Peyer's patch (tissue), 4 donors: Measurements from ENCODE around the gene ZNF286A.

Experiments
- CTCF ChIP-seq, 6 experiments: fragments of 450-650 bp in 4 of 6; fragments of 200-600 bp in 2 of 6; sonication (generic) in 1 of 6; IDR thresholded peaks; one replicate each; pipeline ENCODE4 v1.5.1; 2017 to 2019; ENCODE audit warnings: antibody characterized with exemption in 6 of 6, mild to moderate bottlenecking in 3 of 6, moderate library complexity in 1 of 6
- POLR2A ChIP-seq, 2 donors: fragments of 450-650 bp; IDR thresholded peaks; one replicate each; pipeline ENCODE4 v1.5.1; 2017; ENCODE audit warnings: antibody characterized with exemption in 2 of 2, mild to moderate bottlenecking in 2 of 2, moderate library complexity in 2 of 2

- TF ChIP-seq CTCF (IDR thresholded peaks at IDR 0.05), result no peak
- no peak for TF ChIP-seq POLR2A (IDR thresholded peaks at IDR 0.05)
Measured at GRCh38 chr17:15740570-15741120, 41.1 kb downstream of the ZNF286A start.
